ENCODE measurements around the gene COL18A1.
"Not testable (repeated sequence)": the region's sequence is repeated elsewhere in the genome, so short reads cannot be mapped to it uniquely, and the experiment has no call there.

Gene COL18A1

GRCh38 chr21:45442686-45443594 lies 38.0 kb downstream of the COL18A1 start:
- DNase-seq: not testable (repeated sequence)

DNA sequence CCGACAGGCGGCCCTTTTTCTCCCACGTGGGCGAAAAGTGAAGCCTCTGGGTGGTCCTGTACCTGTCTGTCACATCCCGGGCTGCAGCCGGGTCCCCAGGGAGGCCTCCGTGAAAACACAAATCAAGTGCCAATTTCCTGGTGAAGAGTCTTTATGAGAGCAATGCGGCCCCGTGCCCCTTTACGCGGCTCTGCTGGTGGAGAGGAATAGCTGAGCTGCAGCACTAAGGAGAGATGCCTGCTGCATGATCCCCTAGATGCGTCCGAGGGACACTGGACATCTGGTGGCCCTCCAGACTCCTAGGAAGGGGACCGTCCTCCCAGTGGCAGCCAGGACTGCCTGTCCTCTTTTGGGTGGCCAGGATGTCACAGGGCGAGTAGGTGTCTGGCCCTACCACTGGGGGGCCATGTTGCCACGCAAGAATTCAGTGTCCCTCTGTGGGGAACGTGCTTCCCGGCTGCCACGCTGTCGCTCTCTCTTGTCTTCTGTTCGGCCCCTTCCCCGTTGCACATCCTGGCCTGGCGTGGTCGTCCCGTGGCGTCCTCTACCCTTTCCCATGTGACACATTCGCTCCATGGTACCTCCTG lies 38.7 kb downstream of the COL18A1 start:
- no peak for DNase-seq

- no peak for DNase-seq
These were observed 39.4 kb downstream of the COL18A1 start for GRCh38 chr21:45444385-45444784.

DNA sequence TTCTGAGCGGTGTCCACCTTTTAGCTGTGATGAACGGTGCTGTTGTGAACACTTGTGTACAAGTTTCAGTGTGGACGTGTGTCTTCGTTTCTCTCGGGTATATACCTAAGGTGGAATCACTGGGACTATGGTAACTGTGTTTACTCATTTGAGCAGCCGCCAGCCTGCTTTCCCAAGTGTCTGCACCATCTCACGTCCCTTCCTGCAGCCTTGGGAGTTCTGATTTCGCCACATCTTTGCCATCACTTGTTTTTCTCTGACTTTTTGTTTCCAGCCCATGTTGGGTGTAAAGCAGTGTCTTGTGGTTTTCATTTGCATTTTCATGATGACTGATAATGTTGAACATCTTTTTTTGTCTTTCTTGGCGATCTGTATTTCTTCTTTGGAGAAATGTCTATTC lies 40.4 kb downstream of the COL18A1 start:
- no peak for DNase-seq

DNA sequence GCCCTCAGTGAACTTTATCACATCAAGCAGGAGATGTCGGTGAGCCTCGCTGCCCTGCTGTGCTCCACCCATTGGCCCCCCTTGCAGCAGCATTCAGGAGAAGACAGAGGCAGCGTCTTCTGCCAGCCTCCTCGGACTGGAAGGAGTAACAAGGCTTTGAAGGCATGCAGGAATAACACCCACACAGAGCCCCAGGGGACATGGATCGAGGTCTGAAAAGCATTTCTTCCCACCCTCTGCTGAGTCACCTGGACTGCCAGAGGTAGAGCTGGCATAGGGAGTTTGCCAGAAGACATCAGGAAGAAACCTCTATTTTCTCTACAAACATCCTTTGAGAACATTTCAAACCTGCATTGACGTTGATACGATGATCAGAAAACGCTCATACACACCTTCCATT lies 42.9 kb downstream of the COL18A1 start:
- DNase-seq: no peak

- DNase-seq: no peak
These were observed 43.4 kb downstream of the COL18A1 start for GRCh38 chr21:45448283-45448809.

DNA sequence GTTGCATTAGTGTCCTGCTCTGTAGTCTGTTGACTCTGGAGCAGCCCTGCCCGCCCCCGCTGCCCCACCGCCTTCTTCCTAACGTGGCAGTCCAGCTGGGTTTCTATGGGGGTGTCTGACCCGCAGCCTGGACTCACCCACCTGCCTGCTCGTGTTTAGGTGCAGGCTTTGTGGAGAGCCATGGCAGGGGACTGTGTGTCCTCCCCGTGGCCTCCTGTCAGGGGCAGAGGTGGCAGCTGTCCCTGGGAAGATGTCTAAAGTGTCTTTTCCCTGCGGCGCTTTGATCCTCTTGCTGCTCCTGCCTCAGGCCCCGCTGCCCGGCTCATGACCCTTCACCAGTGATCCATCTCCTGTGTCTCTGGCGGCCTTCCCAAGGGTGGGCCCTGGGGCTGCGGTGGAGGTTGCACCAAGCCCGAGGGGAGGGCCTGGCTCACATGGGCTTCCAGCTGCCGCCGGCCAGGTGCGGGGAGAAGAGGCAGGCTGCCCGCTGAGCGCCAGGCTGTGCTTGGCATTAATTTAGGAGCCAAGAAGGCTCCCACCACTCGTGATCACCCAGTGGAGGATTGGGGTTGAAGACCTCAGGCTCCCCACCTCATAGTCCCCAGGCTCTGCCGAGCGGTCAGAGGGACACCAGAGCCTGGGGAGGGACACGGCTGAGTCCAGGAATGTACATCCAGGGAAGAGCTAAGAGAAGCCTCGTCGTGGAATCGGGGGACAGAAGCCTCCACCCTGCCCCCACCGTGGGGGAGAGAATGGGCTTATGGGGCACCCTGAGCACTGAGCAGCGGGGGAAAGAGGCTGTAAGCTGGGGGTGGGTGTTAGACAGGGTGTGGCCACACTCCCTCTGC lies 44.1 kb downstream of the COL18A1 start:
- no peak for DNase-seq

GRCh38 chr21:45449658-45450422 lies 44.9 kb downstream of the COL18A1 start:
- peak; percentile 19 for DNase-seq

- DNase-seq: no peak
These were observed 45.6 kb downstream of the COL18A1 start for GRCh38 chr21:45450423-45451090.

DNA sequence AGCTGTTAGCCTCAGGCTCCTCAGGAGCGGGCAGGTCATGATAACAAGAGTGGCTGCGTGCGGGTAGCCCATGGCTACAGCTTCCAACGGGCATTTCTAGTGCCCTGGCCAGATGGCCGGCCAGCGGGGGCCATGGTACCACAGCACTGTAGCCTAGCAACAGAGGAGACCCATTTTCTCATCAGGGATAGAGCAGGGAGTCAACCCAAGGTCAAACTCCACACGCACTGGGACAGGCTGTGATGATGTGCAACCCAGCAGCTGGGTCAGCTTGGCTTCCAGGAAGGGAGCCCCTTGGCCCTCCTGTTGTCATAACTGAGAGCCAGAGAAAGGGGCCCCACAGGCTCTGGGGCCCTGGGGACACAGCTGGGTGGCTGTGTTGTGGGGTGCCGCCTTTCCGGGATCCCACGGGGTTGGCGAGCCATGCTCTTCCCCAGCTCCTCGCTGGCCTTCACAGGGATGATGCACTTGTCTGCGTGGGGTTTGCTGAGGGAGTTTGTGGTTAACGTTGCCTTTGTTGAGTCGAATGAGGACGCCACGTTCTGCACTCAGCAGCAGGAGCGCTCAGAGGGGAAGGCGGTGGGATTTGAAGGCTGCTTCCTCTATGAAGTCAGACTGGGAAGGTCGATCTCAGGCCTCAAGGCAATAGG lies 46.3 kb downstream of the COL18A1 start:
- DNase-seq: no peak

DNA sequence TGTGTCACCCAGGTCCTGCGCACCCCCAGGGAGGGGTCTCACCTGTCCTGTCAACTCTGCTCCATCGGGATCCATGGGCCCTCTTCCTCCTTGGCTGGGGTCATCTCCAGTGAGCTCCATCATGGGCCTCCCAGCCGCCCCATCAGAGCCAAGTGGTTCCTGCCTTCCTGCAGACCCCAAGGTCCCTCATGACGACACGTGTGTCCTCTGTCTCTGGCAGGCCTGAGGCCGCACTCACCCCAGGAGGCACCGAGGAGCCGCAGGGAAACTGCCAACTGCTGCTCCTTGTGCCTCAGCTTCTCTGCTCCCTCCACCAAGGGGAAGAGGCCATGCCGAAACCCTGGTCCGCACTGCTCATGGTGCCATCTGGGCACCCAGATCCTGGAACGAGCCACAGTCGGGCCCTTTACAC lies 46.8 kb downstream of the COL18A1 start:
- no peak for DNase-seq

- no peak for DNase-seq
These were observed 47.8 kb downstream of the COL18A1 start for GRCh38 chr21:45452696-45453307.

DNA sequence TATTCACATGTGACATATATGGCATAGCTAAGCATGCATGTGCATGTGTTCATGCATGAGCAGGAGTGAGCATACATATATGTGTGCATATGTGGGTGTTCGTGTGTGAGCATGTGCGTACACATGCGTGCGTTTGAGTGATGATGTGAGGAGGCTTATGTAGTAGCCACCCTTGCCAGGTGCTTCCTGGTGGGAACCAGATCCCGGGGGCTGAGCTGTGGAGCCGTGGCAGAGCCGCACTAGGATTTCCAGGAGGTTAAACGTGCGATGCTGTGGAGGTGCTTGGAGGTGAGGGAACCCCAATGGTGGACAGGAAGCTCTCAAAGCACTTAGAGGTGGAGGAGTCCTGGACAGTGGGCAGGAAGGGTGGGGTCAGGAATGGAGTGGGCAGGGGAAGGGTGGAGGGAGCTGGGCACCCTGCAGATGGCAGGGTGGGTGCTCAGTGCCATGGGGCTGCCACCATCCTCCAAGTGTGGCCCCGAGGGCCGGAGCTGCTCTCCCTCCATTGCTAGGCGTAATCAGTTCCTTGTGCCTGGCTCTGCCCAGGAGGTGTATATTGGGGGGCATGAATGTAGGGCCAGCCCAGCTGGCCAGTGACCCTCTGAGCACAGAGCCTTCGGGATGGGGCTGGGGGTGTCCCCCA lies 48.5 kb downstream of the COL18A1 start:
- no peak for DNase-seq

DNA sequence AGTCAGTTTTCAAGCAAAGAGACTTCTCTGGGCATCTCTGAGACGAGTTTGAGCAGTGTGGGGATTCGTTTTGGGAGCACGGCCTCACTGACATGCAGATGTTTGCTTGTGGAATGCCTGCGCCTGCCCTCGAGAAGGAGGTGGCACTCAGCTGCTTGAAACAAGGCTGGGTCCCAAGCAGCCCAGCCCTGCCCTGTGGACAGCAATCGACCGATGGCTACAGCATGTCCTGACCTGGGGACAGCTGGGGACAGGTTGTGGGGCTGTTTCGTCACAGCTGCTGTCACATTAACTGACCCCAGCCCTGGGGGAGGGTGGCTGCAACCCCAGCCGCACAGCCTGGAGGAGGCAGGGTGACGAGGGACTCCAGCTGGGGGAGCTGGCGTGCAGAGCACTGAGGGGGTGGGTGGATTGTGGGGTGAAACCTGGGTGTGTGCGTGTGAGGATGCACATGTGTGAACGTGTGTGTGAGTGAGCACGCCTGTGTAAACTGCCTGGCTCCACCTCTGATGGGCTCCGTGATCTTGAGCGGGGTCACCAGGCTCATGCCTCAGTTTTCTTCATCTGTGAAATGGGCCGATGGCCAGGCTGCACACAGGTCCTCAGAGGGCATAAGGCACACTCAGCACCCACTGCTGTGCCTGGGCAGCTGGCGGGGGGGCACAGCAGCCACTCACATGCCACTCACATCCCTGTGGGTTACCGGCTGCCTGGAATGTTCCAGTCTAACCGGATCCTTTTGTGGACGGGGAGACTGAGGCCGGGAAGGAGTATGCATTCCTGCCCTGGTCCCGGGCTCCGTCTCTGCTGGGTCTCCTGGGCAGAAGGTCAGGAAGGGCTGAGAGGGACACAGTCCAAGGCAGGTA lies 49.3 kb downstream of the COL18A1 start:
- DNase-seq: no peak

DNA sequence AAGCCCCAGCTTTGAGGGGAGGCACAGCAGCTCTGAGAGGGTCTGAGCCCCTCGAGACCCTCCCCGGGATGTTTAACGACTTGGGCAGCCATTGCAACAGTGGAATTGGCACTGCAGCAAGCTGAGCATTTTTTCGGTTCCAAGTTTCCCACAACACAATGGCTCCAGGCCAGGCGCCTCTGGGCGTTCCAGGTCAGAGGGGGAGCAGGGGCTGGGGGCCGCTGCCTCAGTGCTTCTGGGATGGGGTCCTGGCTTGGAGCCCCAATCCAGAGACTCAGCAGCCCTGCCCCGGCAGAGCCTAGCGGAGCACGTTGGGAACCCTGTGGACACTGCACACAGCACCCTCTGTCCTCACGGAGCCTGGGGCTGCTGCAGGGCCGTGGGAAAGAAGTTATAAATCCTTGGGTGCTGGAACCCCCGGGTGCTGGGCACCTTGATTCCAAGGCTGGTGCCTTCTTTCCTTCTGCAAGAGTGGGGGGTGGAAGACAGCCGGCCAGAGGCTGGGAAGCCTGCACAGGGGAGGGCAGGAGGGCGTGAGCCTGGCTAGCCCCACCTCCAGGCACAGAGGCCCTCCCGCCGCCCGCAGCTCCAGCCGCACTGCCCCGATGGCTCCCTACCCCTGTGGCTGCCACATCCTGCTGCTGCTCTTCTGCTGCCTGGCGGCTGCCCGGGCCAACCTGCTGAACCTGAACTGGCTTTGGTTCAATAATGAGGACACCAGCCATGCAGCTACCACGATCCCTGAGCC lies 50.1 kb downstream of the COL18A1 start:
- no peak for DNase-seq

DNA sequence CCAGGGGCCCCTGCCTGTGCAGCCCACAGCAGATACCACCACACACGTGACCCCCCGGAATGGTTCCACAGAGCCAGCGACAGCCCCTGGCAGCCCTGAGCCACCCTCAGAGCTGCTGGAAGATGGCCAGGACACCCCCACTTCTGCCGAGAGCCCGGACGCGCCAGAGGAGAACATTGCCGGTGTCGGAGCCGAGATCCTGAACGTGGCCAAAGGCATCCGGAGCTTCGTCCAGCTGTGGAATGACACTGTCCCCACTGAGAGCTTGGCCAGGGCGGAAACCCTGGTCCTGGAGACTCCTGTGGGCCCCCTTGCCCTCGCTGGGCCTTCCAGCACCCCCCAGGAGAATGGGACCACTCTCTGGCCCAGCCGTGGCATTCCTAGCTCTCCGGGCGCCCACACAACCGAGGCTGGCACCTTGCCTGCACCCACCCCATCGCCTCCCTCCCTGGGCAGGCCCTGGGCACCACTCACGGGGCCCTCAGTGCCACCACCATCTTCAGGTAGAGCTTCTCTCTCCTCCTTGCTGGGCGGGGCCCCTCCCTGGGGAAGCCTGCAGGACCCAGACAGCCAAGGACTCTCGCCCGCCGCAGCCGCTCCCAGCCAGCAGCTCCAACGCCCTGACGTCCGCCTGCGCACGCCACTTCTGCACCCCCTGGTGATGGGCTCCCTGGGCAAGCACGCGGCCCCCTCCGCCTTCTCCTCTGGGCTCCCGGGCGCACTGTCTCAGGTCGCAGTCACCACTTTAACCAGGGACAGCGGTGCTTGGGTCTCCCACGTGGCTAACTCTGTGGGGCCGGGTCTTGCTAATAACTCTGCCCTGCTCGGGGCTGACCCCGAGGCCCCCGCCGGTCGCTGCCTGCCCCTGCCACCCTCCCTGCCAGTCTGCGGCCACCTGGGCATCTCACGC lies 51.0 kb downstream of the COL18A1 start:
- no peak for DNase-seq

DNA sequence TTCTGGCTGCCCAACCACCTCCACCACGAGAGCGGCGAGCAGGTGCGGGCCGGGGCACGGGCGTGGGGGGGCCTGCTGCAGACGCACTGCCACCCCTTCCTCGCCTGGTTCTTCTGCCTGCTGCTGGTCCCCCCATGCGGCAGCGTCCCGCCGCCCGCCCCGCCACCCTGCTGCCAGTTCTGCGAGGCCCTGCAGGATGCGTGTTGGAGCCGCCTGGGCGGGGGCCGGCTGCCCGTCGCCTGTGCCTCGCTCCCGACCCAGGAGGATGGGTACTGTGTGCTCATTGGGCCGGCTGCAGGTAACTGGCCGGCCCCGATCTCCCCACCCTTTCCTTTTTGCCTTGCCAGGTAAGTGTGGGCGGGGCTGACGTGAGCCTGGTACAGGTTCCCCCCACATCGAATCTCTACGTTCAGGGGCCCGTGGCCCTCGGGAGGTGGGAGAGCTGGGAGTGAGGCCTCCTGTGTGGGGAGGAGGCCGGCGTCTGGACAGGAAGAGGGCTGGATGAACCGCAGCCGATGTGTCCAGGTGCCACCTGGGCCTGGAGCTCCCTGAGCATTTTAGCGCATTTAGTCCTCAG lies 51.7 kb downstream of the COL18A1 start:
- no peak for DNase-seq
